Esophagus squamous epithelium (tissue), 5 donors: ENCODE measurements around the gene THBS2. TPM values are rescaled to one million over a fixed set of nuclear protein-coding genes. Genes with fewer than 3 reads are reported as not detected.
"Not testable (repeated sequence)": the region's sequence is repeated elsewhere in the genome, so short reads cannot be mapped to it uniquely, and the experiment has no call there.

Experiments
- DNase-seq: peaks from one replicate; lab custom pipeline; 2025; lab: John Stamatoyannopoulos, UW
- H3K27ac ChIP-seq, 4 donors: fragments of 200-600 bp; sonication (generic); one replicate each; pipeline ENCODE4 v1.5.1; 2016 to 2019; ENCODE audit warnings: mild to moderate bottlenecking in 1 of 4
- H3K27me3 ChIP-seq, 4 donors: fragments of 200-600 bp; sonication (generic); 1 replicate in 3 of 4; 2 replicates in 1 of 4; pipeline versions ENCODE4 v1.5.1 to v1.6.0; 2017 to 2021; ENCODE audit warnings: antibody characterized with exemption in 1 of 4
- H3K36me3 ChIP-seq, 3 donors: fragments of 200-600 bp; sonication (generic); one replicate each; pipeline ENCODE4 v1.5.1; 2016 to 2019
- H3K4me1 ChIP-seq, 3 donors: fragments of 200-600 bp; sonication (generic); one replicate each; pipeline ENCODE4 v1.5.1; 2017 to 2019
- H3K4me3 ChIP-seq, 4 donors: fragments of 200-600 bp; sonication (generic); 1 replicate in 3 of 4; 2 replicates in 1 of 4; pipeline ENCODE4 v1.5.1; 2016 to 2019; ENCODE audit warnings: mild to moderate bottlenecking in 2 of 4, moderate library complexity in 1 of 4
- H3K9me3 ChIP-seq, 3 donors: fragments of 200-600 bp; sonication (generic); one replicate each; pipeline ENCODE4 v1.5.1; 2016 to 2019
- CTCF ChIP-seq, 6 experiments: fragments of 450-650 bp in 4 of 6; fragments of 200-600 bp in 2 of 6; sonication (generic) in 2 of 6; IDR thresholded peaks; one replicate each; pipeline ENCODE4 v1.5.1; 2016 to 2019; ENCODE audit warnings: antibody characterized with exemption in 6 of 6, mild to moderate bottlenecking in 4 of 6, moderate library complexity in 4 of 6
- POLR2A ChIP-seq, 4 donors: fragments of 450-650 bp; IDR thresholded peaks; one replicate each; pipeline ENCODE4 v1.6.1; 2017; ENCODE audit warnings: antibody characterized with exemption in 4 of 4, mild to moderate bottlenecking in 4 of 4, moderate library complexity in 3 of 4
- WGBS, 2 donors: methylation state at CpG; one replicate each; pipeline ENCODE4 v1.1.5; 2018; 5-methylcytosine and 5-hydroxymethylcytosine counted together
- intact Hi-C: fragments of 100-400 bp; cut with DNase I; formaldehyde crosslinking; loops from one replicate; pipeline ENCODE4 v1.15.0; 2022
- total RNA-seq, 4 donors: library from RNA; depleted of rRNA; stranded (reverse); fragments of >200 nt; gene quantifications; one replicate each; pipeline ENCODE4 v1.1.0, GENCODE V29; 2016
- donor health status: DM: yes; HTN: yes; CAD: no.

Gene THBS2
- total RNA-seq, 4 donors from 2014 or later, result 4.3 to 35.7 (median 25.5) TPM

- Histone ChIP-seq H3K27me3 (no peaks in the 10 kb centered on the region), H3K9me3 (no peaks in the 10 kb centered on the region), H3K4me3 (no peak overlapping the region), H3K4me1 (peaks cover 4 to 43% (median 26%) of the 10 kb centered on the region in 3 donors), H3K36me3 (no peaks in the 10 kb centered on the region), H3K27ac (no peak overlapping the region)
- no peak for DNase-seq
- intact Hi-C loops, result no loop called here
- WGBS, 2 donors, result 54 to 55% methylated on average over 8 to 9 of the region's 12 CpGs
- TF ChIP-seq CTCF (IDR thresholded peaks at IDR 0.05) (no peak), POLR2A (IDR thresholded peaks at IDR 0.05) (no peak)
Measured at GRCh38 chr6:169265486-169266131, 12.0 kb upstream of the THBS2 start.

- TF ChIP-seq CTCF (IDR thresholded peaks at IDR 0.05) (no peak), POLR2A (IDR thresholded peaks at IDR 0.05) (no peak)
- no peak for DNase-seq
- Histone ChIP-seq H3K27ac (no peak overlapping the region), H3K27me3 (no peaks in the 10 kb centered on the region), H3K4me3 (no peak overlapping the region), H3K4me1 (peaks cover 0 to 29% (median 15%) of the 10 kb centered on the region in 3 donors), H3K9me3 (no peaks in the 10 kb centered on the region), H3K36me3 (no peaks in the 10 kb centered on the region)
- WGBS, 2 donors, result 72 to 78% methylated on average over 10 to 15 of the region's 21 CpGs
- intact Hi-C loops, result no loop called here
Measured at GRCh38 chr6:169263836-169264608, 10.4 kb upstream of the THBS2 start.

GRCh38 chr6:169263374-169263773 lies 9.7 kb upstream of the THBS2 start:
- no peaks in the 10 kb centered on the region for H3K27me3 ChIP-seq
- H3K36me3 ChIP-seq, result no peaks in the 10 kb centered on the region
- 61 to 68% methylated on average over 3 of the region's 3 CpGs for WGBS, 2 donors
- peaks cover 0 to 23% (median 14%) of the 10 kb centered on the region in 3 donors for H3K4me1 ChIP-seq
- H3K9me3 ChIP-seq, result no peaks in the 10 kb centered on the region
- H3K27ac ChIP-seq, result no peak overlapping the region
- H3K4me3 ChIP-seq, result no peak overlapping the region
- intact Hi-C loops, result no loop called here
- no peak for DNase-seq
- TF ChIP-seq POLR2A (IDR thresholded peaks at IDR 0.05) (no peak), CTCF (IDR thresholded peaks at IDR 0.05) (no peak)

- H3K4me3 ChIP-seq, intact Hi-C loops, H3K27me3 ChIP-seq, DNase-seq, H3K36me3 ChIP-seq, H3K27ac ChIP-seq, H3K9me3 ChIP-seq: not testable (repeated sequence)
- H3K4me1 ChIP-seq, result peaks cover 0 to 23% (median 14%) of the 10 kb centered on the region in 3 donors
- WGBS, 2 donors, result 78 to 97% methylated on average over 8 to 10 of the region's 14 CpGs
Measured at GRCh38 chr6:169262602-169263001, 9.0 kb upstream of the THBS2 start.

- no peaks in the 10 kb centered on the region for H3K36me3 ChIP-seq
- intact Hi-C loops, result no loop called here
- H3K27me3 ChIP-seq, result peaks cover 0 to 45% (median 0%) of the 10 kb centered on the region in 4 donors
- 92 to 95% methylated on average over 6 to 8 of the region's 8 CpGs for WGBS, 2 donors
- peaks cover 0 to 37% (median 12%) of the 10 kb centered on the region in 3 donors for H3K4me1 ChIP-seq
- TF ChIP-seq POLR2A (IDR thresholded peaks at IDR 0.05) (no peak), CTCF (IDR thresholded peaks at IDR 0.05) (no peak)
- no peak overlapping the region for H3K4me3 ChIP-seq
- H3K27ac ChIP-seq, result no peak overlapping the region
- H3K9me3 ChIP-seq, result no peaks in the 10 kb centered on the region
- DNase-seq, result no peak
Measured at GRCh38 chr6:169256518-169256917, 2.9 kb upstream of the THBS2 start.
